ENCODE data around the gene ARL8A.

GRCh38 chr1:202150187-202150586 is 5.7 kb upstream of the ARL8A start:
- no peak for TF ChIP-seq CTCF (IDR thresholded peaks at IDR 0.05)
- no peak for TF ChIP-seq POLR2AphosphoS5 (IDR thresholded peaks at IDR 0.05)
- TF ChIP-seq POLR2A (IDR thresholded peaks at IDR 0.05) = no peak
- TF ChIP-seq EP300 (IDR thresholded peaks at IDR 0.05) = no peak

All from upper lobe of left lung (tissue), 4 donors.